CD4-positive, alpha-beta T cell treated with Interleukin-10 for 1 hour (primary cell): Measurements from ENCODE around the gene COL11A2.
A peak's percentile ranks its signal among the peaks of the same experiment; 100 is the strongest.
"Not testable (repeated sequence)": the region's sequence is repeated elsewhere in the genome, so short reads cannot be mapped to it uniquely, and the experiment has no call there.

Source experiments
- DNase-seq: peaks from one replicate; pipeline ENCODE4 v3.0.0-alpha.2; 2020

Gene COL11A2

GRCh38 chr6:33150560-33150959 lies 41.7 kb downstream of the COL11A2 start:
- not testable (repeated sequence) for DNase-seq

GRCh38 chr6:33147807-33148666 lies 44.2 kb downstream of the COL11A2 start:
- DNase-seq, result peak; percentile 35

- no peak for DNase-seq
Measured at GRCh38 chr6:33144373-33144772, 47.9 kb downstream of the COL11A2 start.

GRCh38 chr6:33143113-33143770 lies 49.0 kb downstream of the COL11A2 start:
- DNase-seq, result no peak

GRCh38 chr6:33142501-33143070 lies 49.7 kb downstream of the COL11A2 start:
- no peak for DNase-seq

- DNase-seq, result no peak
Measured at GRCh38 chr6:33140556-33140955, 51.7 kb downstream of the COL11A2 start.

- no peak for DNase-seq
Measured at GRCh38 chr6:33139596-33140206, 52.6 kb downstream of the COL11A2 start.

- no peak for DNase-seq
Measured at GRCh38 chr6:33136310-33136900, 55.9 kb downstream of the COL11A2 start.

- no peak for DNase-seq
Measured at GRCh38 chr6:33132081-33132524, 60.2 kb downstream of the COL11A2 start.

GRCh38 chr6:33128318-33128717 lies 63.9 kb downstream of the COL11A2 start:
- DNase-seq, result no peak

GRCh38 chr6:33126101-33126714 lies 66.1 kb downstream of the COL11A2 start:
- DNase-seq, result peak; percentile 56

GRCh38 chr6:33124947-33125346 lies 67.3 kb downstream of the COL11A2 start:
- DNase-seq, result no peak

- DNase-seq, result no peak
Measured at GRCh38 chr6:33124525-33124901, 67.8 kb downstream of the COL11A2 start.

GRCh38 chr6:33123732-33124524 lies 68.3 kb downstream of the COL11A2 start:
- DNase-seq, result peak; percentile 39

- no peak for DNase-seq
Measured at GRCh38 chr6:33123181-33123580, 69.1 kb downstream of the COL11A2 start.

- no peak for DNase-seq
Measured at GRCh38 chr6:33120001-33120400, 72.3 kb downstream of the COL11A2 start.

- DNase-seq, result peak; percentile 82
Measured at GRCh38 chr6:33118525-33119123, 73.6 kb downstream of the COL11A2 start.

- no peak for DNase-seq
Measured at GRCh38 chr6:33117811-33118277, 74.4 kb downstream of the COL11A2 start.

- DNase-seq, result no peak
Measured at GRCh38 chr6:33116841-33117711, 75.2 kb downstream of the COL11A2 start.

GRCh38 chr6:33116417-33116816 lies 75.8 kb downstream of the COL11A2 start:
- DNase-seq, result no peak
